ENCODE results near the gene KIF24.
"Not testable (repeated sequence)": the region's sequence is repeated elsewhere in the genome, so short reads cannot be mapped to it uniquely, and the experiment has no call there.

Gene KIF24

DNA sequence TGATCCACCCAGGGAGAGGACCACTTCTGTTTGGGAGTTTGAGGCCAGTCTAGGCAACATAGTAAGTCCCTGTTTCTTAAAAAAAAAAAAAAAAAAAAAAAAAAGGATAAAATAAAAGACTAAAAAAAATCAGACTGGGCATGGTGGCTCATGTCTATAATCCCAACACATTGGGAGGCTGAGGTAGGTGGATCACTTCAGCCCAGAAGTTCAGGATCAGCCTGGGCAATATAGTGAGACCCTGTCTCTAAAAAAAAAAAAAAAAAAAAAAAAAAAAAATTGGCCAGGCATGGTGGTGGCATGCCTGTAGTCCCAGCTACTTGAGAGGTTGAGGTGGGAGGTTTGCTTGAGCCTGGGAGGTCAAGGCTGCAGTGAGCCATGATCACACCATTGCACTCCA lies 9.0 kb upstream of the KIF24 start:
- H2BK5ac ChIP-seq (ENCODE audit: low read depth, low read length, poor library complexity); H3K9me3 ChIP-seq (ENCODE audit: insufficient read depth, low read depth, low read length); H4K8ac ChIP-seq (ENCODE audit: low read depth, low read length); H2AK5ac ChIP-seq (ENCODE audit: low read length); H2AFZ ChIP-seq (ENCODE audit: insufficient read depth, low read length, poor library complexity); H3K27me3 ChIP-seq (ENCODE audit: insufficient read depth, low read length); H3K27ac ChIP-seq (ENCODE audit: low read depth, low read length); H3K4me2 ChIP-seq (ENCODE audit: low read length); H2BK120ac ChIP-seq (ENCODE audit: insufficient read depth, low read length, poor library complexity); H3K4ac ChIP-seq (ENCODE audit: low read depth, low read length); H3K18ac ChIP-seq (ENCODE audit: low read length); H3K79me1 ChIP-seq (ENCODE audit: low read length); DNase-seq; H3K4me1 ChIP-seq (ENCODE audit: control insufficient read depth in 1 of 2, insufficient read depth in 2 of 2, low read length in 2 of 2); H3K79me2 ChIP-seq (ENCODE audit: control insufficient read depth, insufficient read depth, low read length, poor library complexity); H3K4me3 ChIP-seq (ENCODE audit: low read depth, low read length); H2BK12ac ChIP-seq (ENCODE audit: low read length); H3K23ac ChIP-seq (ENCODE audit: low read length); H4K12ac ChIP-seq (ENCODE audit: low read depth, low read length); H3K9ac ChIP-seq (ENCODE audit: low read length); H3K14ac ChIP-seq (ENCODE audit: low read length); H4K91ac ChIP-seq (ENCODE audit: low read depth, low read length): not testable (repeated sequence)
- H3K36me3 ChIP-seq (ENCODE audit: control insufficient read depth in 1 of 2, insufficient read depth in 2 of 2, low read length in 2 of 2): peaks cover 17 to 21% of the 10 kb centered on the region in 2 experiments

DNA sequence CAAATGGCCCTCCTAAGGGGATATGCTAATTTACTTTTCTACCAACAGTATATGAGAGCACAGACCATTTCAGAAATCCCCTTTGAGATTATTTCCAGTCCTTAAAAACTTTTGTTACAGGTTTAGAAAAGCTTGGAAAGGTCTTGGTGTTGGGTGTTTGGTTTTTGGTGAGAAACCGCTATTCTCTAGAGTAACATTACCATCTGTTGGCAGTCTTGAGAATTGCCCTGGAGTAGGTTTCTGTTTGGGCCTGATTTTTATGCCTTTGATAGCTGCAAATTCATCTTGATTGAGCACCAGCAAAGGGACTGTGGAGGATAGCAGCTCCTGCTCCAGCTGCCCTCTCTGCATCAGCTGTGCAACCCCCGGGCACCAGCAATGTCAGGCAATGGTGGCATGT lies 8.3 kb upstream of the KIF24 start:
- Histone ChIP-seq H3K4me1 (ENCODE audit: control insufficient read depth in 1 of 2, insufficient read depth in 2 of 2, low read length in 2 of 2) (no peaks in the 10 kb centered on the region), H4K91ac (ENCODE audit: low read depth, low read length) (no peak overlapping the region), H2BK5ac (ENCODE audit: low read depth, low read length, poor library complexity) (no peak overlapping the region)

DNA sequence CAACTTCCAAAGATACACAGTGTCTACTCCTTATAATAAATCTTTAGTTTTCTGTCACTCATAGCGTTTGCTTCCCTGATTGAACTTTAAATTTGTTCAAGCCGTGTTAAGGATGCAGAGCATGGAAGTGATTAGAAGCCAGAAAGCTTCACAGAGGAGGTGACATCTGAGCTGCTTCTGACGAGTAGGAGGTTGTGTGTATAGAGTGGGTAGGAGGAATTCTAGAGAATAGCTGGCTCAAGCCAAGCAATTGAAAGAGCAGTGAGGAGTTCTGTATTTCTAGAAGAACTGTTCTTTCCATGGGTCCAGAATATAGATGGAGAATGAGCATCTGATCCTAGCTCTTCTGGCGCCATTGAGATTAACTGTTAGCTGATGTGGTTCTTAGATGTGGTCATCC lies 6.3 kb upstream of the KIF24 start:
- no peaks in the 10 kb centered on the region for H3K79me2 ChIP-seq (ENCODE audit: control insufficient read depth, insufficient read depth, low read length, poor library complexity)
- H3K27ac ChIP-seq (ENCODE audit: low read depth, low read length): no peak overlapping the region
- no peaks in the 10 kb centered on the region for H3K4me1 ChIP-seq (ENCODE audit: control insufficient read depth in 1 of 2, insufficient read depth in 2 of 2, low read length in 2 of 2)
- H3K36me3 ChIP-seq (ENCODE audit: control insufficient read depth in 1 of 2, insufficient read depth in 2 of 2, low read length in 2 of 2): peaks cover 9 to 12% of the 10 kb centered on the region in 2 experiments
- no peak overlapping the region for H4K12ac ChIP-seq (ENCODE audit: low read depth, low read length)
- no peak overlapping the region for H4K8ac ChIP-seq (ENCODE audit: low read depth, low read length)
- no peak for DNase-seq
- H3K23ac ChIP-seq (ENCODE audit: low read length): no peak overlapping the region
- WGBS (ENCODE audit: extremely low coverage, insufficient coverage, insufficient read length): no CpG with 5 or more reads among the region's 4 CpGs
- no peaks in the 10 kb centered on the region for H3K27me3 ChIP-seq (ENCODE audit: insufficient read depth, low read length)
- H3K9ac ChIP-seq (ENCODE audit: low read length): no peak overlapping the region
- H3K4me2 ChIP-seq (ENCODE audit: low read length): no peak overlapping the region
- H2BK120ac ChIP-seq (ENCODE audit: insufficient read depth, low read length, poor library complexity): no peak overlapping the region
- H3K79me1 ChIP-seq (ENCODE audit: low read length): no peaks in the 10 kb centered on the region
- H2BK5ac ChIP-seq (ENCODE audit: low read depth, low read length, poor library complexity): no peak overlapping the region
- no peak overlapping the region for H2BK12ac ChIP-seq (ENCODE audit: low read length)
- no peak overlapping the region for H3K18ac ChIP-seq (ENCODE audit: low read length)
- H2AFZ ChIP-seq (ENCODE audit: insufficient read depth, low read length, poor library complexity): no peak overlapping the region
- H3K4me3 ChIP-seq (ENCODE audit: low read depth, low read length): no peak overlapping the region
- no peak overlapping the region for H3K4ac ChIP-seq (ENCODE audit: low read depth, low read length)
- no peaks in the 10 kb centered on the region for H3K9me3 ChIP-seq (ENCODE audit: insufficient read depth, low read depth, low read length)
- H2AK5ac ChIP-seq (ENCODE audit: low read length): no peak overlapping the region
- no peak overlapping the region for H3K14ac ChIP-seq (ENCODE audit: low read length)
- no peak overlapping the region for H4K91ac ChIP-seq (ENCODE audit: low read depth, low read length)

More for the DNA sequence above, 8.3 kb upstream of the KIF24 start:
- Histone ChIP-seq H2BK120ac (ENCODE audit: insufficient read depth, low read length, poor library complexity) (no peak overlapping the region), H3K36me3 (ENCODE audit: control insufficient read depth in 1 of 2, insufficient read depth in 2 of 2, low read length in 2 of 2) (peaks cover 17 to 20% of the 10 kb centered on the region in 2 experiments), H3K4ac (ENCODE audit: low read depth, low read length) (no peak overlapping the region), H2AFZ (ENCODE audit: insufficient read depth, low read length, poor library complexity) (no peak overlapping the region), H3K9me3 (ENCODE audit: insufficient read depth, low read depth, low read length) (no peaks in the 10 kb centered on the region), H3K14ac (ENCODE audit: low read length) (no peak overlapping the region), H4K8ac (ENCODE audit: low read depth, low read length) (no peak overlapping the region), H3K27me3 (ENCODE audit: insufficient read depth, low read length) (no peaks in the 10 kb centered on the region), H2BK12ac (ENCODE audit: low read length) (no peak overlapping the region), H3K18ac (ENCODE audit: low read length) (no peak overlapping the region), H3K9ac (ENCODE audit: low read length) (no peak overlapping the region), H3K4me3 (ENCODE audit: low read depth, low read length) (no peak overlapping the region), H2AK5ac (ENCODE audit: low read length) (no peak overlapping the region), H3K23ac (ENCODE audit: low read length) (no peak overlapping the region), H3K27ac (ENCODE audit: low read depth, low read length) (no peak overlapping the region), H3K4me2 (ENCODE audit: low read length) (no peak overlapping the region), H4K12ac (ENCODE audit: low read depth, low read length) (no peak overlapping the region), H3K79me1 (ENCODE audit: low read length) (no peaks in the 10 kb centered on the region), H3K79me2 (ENCODE audit: control insufficient read depth, insufficient read depth, low read length, poor library complexity) (no peaks in the 10 kb centered on the region)
- no CpG with 5 or more reads among the region's 2 CpGs for WGBS (ENCODE audit: extremely low coverage, insufficient coverage, insufficient read length)
- DNase-seq: no peak

DNA sequence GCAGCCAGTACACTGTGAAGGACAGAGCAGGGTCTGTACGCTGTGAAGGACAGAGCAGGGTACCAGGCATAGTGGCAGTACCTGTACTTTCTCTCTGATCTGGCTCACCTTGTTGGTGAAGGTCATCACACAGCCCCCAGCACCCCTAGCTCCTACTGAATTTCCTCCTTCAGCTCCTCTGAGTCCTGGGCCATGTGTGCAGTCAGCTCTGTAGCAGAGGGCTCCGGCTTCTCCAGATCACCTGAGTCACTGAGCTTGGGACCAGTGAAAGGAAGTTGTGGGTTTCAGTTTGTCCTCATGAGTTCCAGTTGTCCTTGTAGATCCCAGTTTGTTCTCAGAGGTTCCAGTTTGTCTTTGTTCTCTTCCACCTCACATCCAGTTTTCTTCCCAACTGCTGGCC lies 5.8 kb upstream of the KIF24 start:
- no peak overlapping the region for H2AFZ ChIP-seq (ENCODE audit: insufficient read depth, low read length, poor library complexity)
- no CpG with 5 or more reads among the region's 2 CpGs for WGBS (ENCODE audit: extremely low coverage, insufficient coverage, insufficient read length)

More for the DNA sequence above, 5.8 kb upstream of the KIF24 start:
- Histone ChIP-seq H2AK5ac (ENCODE audit: low read length) (no peak overlapping the region), H3K27ac (ENCODE audit: low read depth, low read length) (no peak overlapping the region), H3K79me1 (ENCODE audit: low read length) (no peaks in the 10 kb centered on the region), H3K14ac (ENCODE audit: low read length) (no peak overlapping the region), H3K23ac (ENCODE audit: low read length) (no peak overlapping the region), H3K27me3 (ENCODE audit: insufficient read depth, low read length) (no peaks in the 10 kb centered on the region), H3K9me3 (ENCODE audit: insufficient read depth, low read depth, low read length) (no peaks in the 10 kb centered on the region), H2BK12ac (ENCODE audit: low read length) (no peak overlapping the region), H3K4me1 (ENCODE audit: control insufficient read depth in 1 of 2, insufficient read depth in 2 of 2, low read length in 2 of 2) (no peaks in the 10 kb centered on the region), H3K4me2 (ENCODE audit: low read length) (no peak overlapping the region), H2BK120ac (ENCODE audit: insufficient read depth, low read length, poor library complexity) (no peak overlapping the region), H3K4ac (ENCODE audit: low read depth, low read length) (no peak overlapping the region), H3K18ac (ENCODE audit: low read length) (no peak overlapping the region), H4K8ac (ENCODE audit: low read depth, low read length) (no peak overlapping the region), H3K79me2 (ENCODE audit: control insufficient read depth, insufficient read depth, low read length, poor library complexity) (no peaks in the 10 kb centered on the region), H3K9ac (ENCODE audit: low read length) (no peak overlapping the region), H3K4me3 (ENCODE audit: low read depth, low read length) (no peak overlapping the region), H4K91ac (ENCODE audit: low read depth, low read length) (no peak overlapping the region), H3K36me3 (ENCODE audit: control insufficient read depth in 1 of 2, insufficient read depth in 2 of 2, low read length in 2 of 2) (peaks cover 8 to 11% of the 10 kb centered on the region in 2 experiments), H4K12ac (ENCODE audit: low read depth, low read length) (no peak overlapping the region), H2BK5ac (ENCODE audit: low read depth, low read length, poor library complexity) (no peak overlapping the region)
- no peak for DNase-seq
